ENCODE data around the gene CACNB4.
"Not testable (repeated sequence)": the region's sequence is repeated elsewhere in the genome, so short reads cannot be mapped to it uniquely, and the experiment has no call there.

The CACNB4 gene

GRCh38 chr2:151973013-151973900, 125.6 kb downstream of the CACNB4 start:
- DNase-seq = no peak

GRCh38 chr2:151972241-151973012, 126.4 kb downstream of the CACNB4 start:
- no peak for DNase-seq

- DNase-seq = no peak
These were observed 127.4 kb downstream of the CACNB4 start for GRCh38 chr2:151971301-151972051.

GRCh38 chr2:151968770-151969470, 129.9 kb downstream of the CACNB4 start:
- no peak for DNase-seq

- no peak for DNase-seq
These were observed 130.8 kb downstream of the CACNB4 start for GRCh38 chr2:151967829-151968722.

GRCh38 chr2:151965884-151966283, 133.0 kb downstream of the CACNB4 start:
- DNase-seq = no peak

- DNase-seq = no peak
These were observed 137.3 kb downstream of the CACNB4 start for GRCh38 chr2:151961558-151961957.

GRCh38 chr2:151959238-151959637, 139.6 kb downstream of the CACNB4 start:
- DNase-seq = no peak

- no peak for DNase-seq
These were observed 145.4 kb downstream of the CACNB4 start for GRCh38 chr2:151953467-151953866.

GRCh38 chr2:151952691-151953456, 146.0 kb downstream of the CACNB4 start:
- no peak for DNase-seq

- no peak for DNase-seq
These were observed 151.1 kb downstream of the CACNB4 start for GRCh38 chr2:151947813-151948165.

- DNase-seq = no peak
These were observed 151.7 kb downstream of the CACNB4 start for GRCh38 chr2:151946899-151947812.

GRCh38 chr2:151946250-151946884, 152.5 kb downstream of the CACNB4 start:
- no peak for DNase-seq

- DNase-seq = no peak
These were observed 153.2 kb downstream of the CACNB4 start for GRCh38 chr2:151945602-151946001.

- no peak for DNase-seq
These were observed 153.7 kb downstream of the CACNB4 start for GRCh38 chr2:151945186-151945585.

- DNase-seq = no peak
These were observed 155.4 kb downstream of the CACNB4 start for GRCh38 chr2:151943461-151943860.

- not testable (repeated sequence) for DNase-seq
These were observed 156.2 kb downstream of the CACNB4 start for GRCh38 chr2:151942540-151943205.

GRCh38 chr2:151937966-151938365, 160.9 kb downstream of the CACNB4 start:
- DNase-seq = no peak

GRCh38 chr2:151936626-151937025, 162.2 kb downstream of the CACNB4 start:
- no peak for DNase-seq

Data from NCI-H1105 (cell line).